ENCODE data around the gene ACTC1. TPM values are rescaled to one million over a fixed set of nuclear protein-coding genes. Genes with fewer than 3 reads are reported as not detected.

Gene ACTC1
- not detected in 2 replicates for total RNA-seq

- DNase-seq (ENCODE audit: low read depth) = no peak
- no peak within 1 kb of the TSS for H3K4me3 ChIP-seq (ENCODE audit: low read depth, low read length)
- no peak for TF ChIP-seq CTCF (conservative IDR thresholded peaks at IDR 0.05; ENCODE audit: low read depth, low read length)
Observed at GRCh38 chr15:34795267-34796081, at the start of gene ACTC1. TSS of gene ACTC1 (minus strand) at chr15:34795549. CDS start at chr15:34794808, 741 bp downstream.

- no peak for DNase-seq (ENCODE audit: low read depth)
- TF ChIP-seq CTCF (conservative IDR thresholded peaks at IDR 0.05; ENCODE audit: low read depth, low read length) = no peak
- no peak overlapping the region for H3K4me3 ChIP-seq (ENCODE audit: low read depth, low read length)
Observed at GRCh38 chr15:34841262-34841725, 45.9 kb upstream of the ACTC1 start.

GRCh38 chr15:34838282-34838681 is 42.9 kb upstream of the ACTC1 start:
- no peak for DNase-seq (ENCODE audit: low read depth)
- H3K4me3 ChIP-seq (ENCODE audit: low read depth, low read length) = no peak overlapping the region
- no peak for TF ChIP-seq CTCF (conservative IDR thresholded peaks at IDR 0.05; ENCODE audit: low read depth, low read length)

GRCh38 chr15:34837246-34838016 is 42.1 kb upstream of the ACTC1 start:
- DNase-seq (ENCODE audit: low read depth) = peak; percentile 70
- H3K4me3 ChIP-seq (ENCODE audit: low read depth, low read length) = no peak overlapping the region
- TF ChIP-seq CTCF (conservative IDR thresholded peaks at IDR 0.05; ENCODE audit: low read depth, low read length) = no peak

- DNase-seq (ENCODE audit: low read depth) = no peak
- TF ChIP-seq CTCF (conservative IDR thresholded peaks at IDR 0.05; ENCODE audit: low read depth, low read length) = no peak
- H3K4me3 ChIP-seq (ENCODE audit: low read depth, low read length) = no peak overlapping the region
Observed at GRCh38 chr15:34828145-34828911, 33.0 kb upstream of the ACTC1 start.

GRCh38 chr15:34821831-34822230 is 26.5 kb upstream of the ACTC1 start:
- DNase-seq (ENCODE audit: low read depth) = no peak
- no peak for TF ChIP-seq CTCF (conservative IDR thresholded peaks at IDR 0.05; ENCODE audit: low read depth, low read length)
- H3K4me3 ChIP-seq (ENCODE audit: low read depth, low read length) = no peak overlapping the region

Data from epithelial cell of proximal tubule (primary cell).